Measurements from ENCODE around the gene MOB3A. TPM values are rescaled to one million over a fixed set of nuclear protein-coding genes. Genes with fewer than 3 reads are reported as not detected.

MOB3A gene
- total and polyA plus RNA-seq, 8 donors: 9.9 to 181 (median 25.9) TPM

- Histone ChIP-seq H3K9me3 (no peaks in the 10 kb centered on the region), H3K4me3 (peak overlapping the region; percentile 75 to 99 (median 98)), H3K4me1 (peaks cover 82 to 88% (median 84%) of the 10 kb centered on the region in 4 donors), H3K27ac (peak overlapping the region; percentile 94 to 100 (median 100)), H3K36me3 (peaks cover 23 to 59% (median 56%) of the 10 kb centered on the region in 4 donors), H3K27me3 (no peaks in the 10 kb centered on the region)
- peak; percentile 58 to 82 for DNase-seq
- no peak for TF ChIP-seq POLR2A (IDR thresholded peaks at IDR 0.05)
- peak in 1 of 3 donors; percentile 53 for TF ChIP-seq POLR2AphosphoS5 (IDR thresholded peaks at IDR 0.05)
- WGBS, 5 donors: 34 to 49% (median 44%) methylated on average over 17 to 22 of the region's 22 CpGs
- intact Hi-C loops (cut with DNase I; ENCODE audit: low total_unique reads): no loop called here
These were observed 48.5 kb downstream of the MOB3A start for GRCh38 chr19:2047449-2048103.

GRCh38 chr19:2047076-2047448, 49.1 kb downstream of the MOB3A start:
- peak overlapping the region; percentile 94 to 100 (median 100) for H3K27ac ChIP-seq
- 40 to 76% (median 57%) methylated on average over 3 to 6 of the region's 6 CpGs for WGBS, 5 donors
- no peak for DNase-seq
- H3K4me3 ChIP-seq: peak overlapping the region; percentile 75 to 99 (median 98)
- no peaks in the 10 kb centered on the region for H3K27me3 ChIP-seq
- intact Hi-C loops (cut with DNase I; ENCODE audit: low total_unique reads): no loop called here
- no peaks in the 10 kb centered on the region for H3K9me3 ChIP-seq
- H3K36me3 ChIP-seq: peaks cover 26 to 63% (median 58%) of the 10 kb centered on the region in 4 donors
- TF ChIP-seq POLR2AphosphoS5 (IDR thresholded peaks at IDR 0.05): no peak
- TF ChIP-seq POLR2A (IDR thresholded peaks at IDR 0.05): no peak
- TF ChIP-seq CTCF (IDR thresholded peaks at IDR 0.05): no peak
- TF ChIP-seq EP300 (IDR thresholded peaks at IDR 0.05): no peak
- H3K4me1 ChIP-seq: peaks cover 81 to 87% (median 84%) of the 10 kb centered on the region in 4 donors

GRCh38 chr19:2046046-2046907, 49.8 kb downstream of the MOB3A start:
- peak overlapping the region in 2 of 4 donors; percentile 0 to 27 for H3K4me3 ChIP-seq
- peaks cover 79 to 86% (median 83%) of the 10 kb centered on the region in 4 donors for H3K4me1 ChIP-seq
- WGBS, 5 donors: 76 to 88% (median 84%) methylated on average over 40 to 50 of the region's 50 CpGs
- no peaks in the 10 kb centered on the region for H3K9me3 ChIP-seq
- intact Hi-C loops (cut with DNase I; ENCODE audit: low total_unique reads): no loop called here
- no peaks in the 10 kb centered on the region for H3K27me3 ChIP-seq
- no peak for DNase-seq
- peaks cover 31 to 67% (median 63%) of the 10 kb centered on the region in 4 donors for H3K36me3 ChIP-seq
- peak overlapping the region; percentile 71 to 100 (median 100) for H3K27ac ChIP-seq
- no peak for TF ChIP-seq EP300 (IDR thresholded peaks at IDR 0.05)
- no peak for TF ChIP-seq CTCF (IDR thresholded peaks at IDR 0.05)
- no peak for TF ChIP-seq POLR2A (IDR thresholded peaks at IDR 0.05)
- TF ChIP-seq POLR2AphosphoS5 (IDR thresholded peaks at IDR 0.05): no peak

GRCh38 chr19:2045501-2046045, 50.6 kb downstream of the MOB3A start:
- H3K27ac ChIP-seq: peak overlapping the region; percentile 71 to 100 (median 100)
- peak; percentile 21 to 92 for DNase-seq
- H3K27me3 ChIP-seq: no peaks in the 10 kb centered on the region
- peak overlapping the region in 2 of 4 donors; percentile 0 to 27 for H3K4me3 ChIP-seq
- H3K36me3 ChIP-seq: peaks cover 38 to 74% (median 70%) of the 10 kb centered on the region in 4 donors
- TF ChIP-seq POLR2AphosphoS5 (IDR thresholded peaks at IDR 0.05) (no peak), POLR2A (IDR thresholded peaks at IDR 0.05) (no peak), CTCF (IDR thresholded peaks at IDR 0.05) (no peak), EP300 (IDR thresholded peaks at IDR 0.05) (no peak)
- peaks cover 85 to 93% (median 89%) of the 10 kb centered on the region in 4 donors for H3K4me1 ChIP-seq
- WGBS, 5 donors: 28 to 65% (median 38%) methylated on average over 9 to 14 of the region's 14 CpGs
- intact Hi-C loops (cut with DNase I; ENCODE audit: low total_unique reads): no loop called here
- H3K9me3 ChIP-seq: no peaks in the 10 kb centered on the region

All from stomach (tissue), 9 donors.